Measurements from ENCODE around the gene CYP26C1.

CYP26C1 gene

DNA sequence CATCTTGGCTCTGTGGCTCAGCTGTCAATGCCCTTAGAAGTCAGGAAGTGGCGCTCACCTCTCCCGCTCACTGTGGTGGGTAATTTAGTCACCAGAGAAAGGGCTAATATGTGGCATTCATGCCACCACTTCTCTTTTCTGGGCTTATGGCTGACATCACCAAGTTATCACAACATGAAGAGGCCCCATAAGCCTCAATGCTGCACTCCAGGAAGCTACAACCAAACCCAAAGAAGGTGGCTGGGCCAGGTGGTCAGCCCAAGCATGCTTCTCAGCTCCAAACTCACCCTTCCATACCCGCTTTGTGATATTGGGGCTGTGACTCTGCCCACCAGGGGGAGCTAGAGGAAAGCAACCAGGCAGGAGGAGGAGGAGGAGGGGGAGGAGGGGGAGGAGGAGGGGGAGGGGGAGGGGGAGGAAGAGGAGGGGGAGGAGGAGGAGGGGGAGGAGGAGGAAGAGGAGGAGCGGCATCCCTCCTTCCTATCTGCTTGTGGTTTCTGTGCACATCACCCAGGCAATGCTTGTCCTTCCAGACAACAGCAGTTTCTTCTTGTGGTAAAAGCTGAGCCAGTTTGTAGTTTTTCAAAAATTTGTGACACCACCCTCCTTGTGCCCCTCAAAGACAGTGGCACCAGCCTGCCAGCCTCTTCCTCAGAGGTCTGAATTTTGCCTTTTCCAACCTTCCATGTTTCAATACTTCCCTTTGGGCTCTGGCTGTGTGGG lies 55.2 kb downstream of the CYP26C1 start:
- DNase-seq (ENCODE audit: low read depth in 2 of 2) = peak; percentile 42 to 44

Measured in stimulated activated CD8-positive, alpha-beta memory T cell treated with anti-CD3 and anti-CD28 coated beads, Interleukin-15, amount 100 ng/mL, for 48 hours (primary cell).